GM19395 (cell line): ENCODE results near the gene MMRN2.
A peak's percentile ranks its signal among the peaks of the same experiment; 100 is the strongest.

Experiments
- ATAC-seq: cut with Tn5 transposase; IDR thresholded peaks from one replicate; pipeline ENCODE4 v1.9.1; 2021; ENCODE audit warnings: mild to moderate bottlenecking, moderate library complexity; ENCODE audit not compliant: unreplicated experiment

The MMRN2 gene

GRCh38 chr10:86888585-86889381 is 68.6 kb downstream of the MMRN2 start:
- ATAC-seq: peak; percentile 97
